T-helper 2 cell (primary cell): Measurements from ENCODE around the gene PIAS1.

Experiments
- DNase-seq, 5 experiments: peaks; one replicate each; pipeline versions ENCODE4 v3.0.0 to v3.0.0-alpha.2; 2012 to 2022

Gene PIAS1

GRCh38 chr15:68063606-68064005 is 9.5 kb downstream of the PIAS1 start:
- no peak for DNase-seq

GRCh38 chr15:68073576-68074288 is 19.6 kb downstream of the PIAS1 start:
- no peak for DNase-seq

- no peak for DNase-seq
Observed at GRCh38 chr15:68075764-68076385, 21.8 kb downstream of the PIAS1 start.

- DNase-seq = no peak
Observed at GRCh38 chr15:68078365-68078764, 24.2 kb downstream of the PIAS1 start.

- DNase-seq = no peak
Observed at GRCh38 chr15:68080334-68080733, 26.2 kb downstream of the PIAS1 start.

GRCh38 chr15:68080783-68081182 is 26.7 kb downstream of the PIAS1 start:
- DNase-seq = no peak

GRCh38 chr15:68081869-68082505 is 27.9 kb downstream of the PIAS1 start:
- DNase-seq = no peak

GRCh38 chr15:68082735-68083134 is 28.6 kb downstream of the PIAS1 start:
- DNase-seq = no peak

- DNase-seq = no peak
Observed at GRCh38 chr15:68083463-68083862, 29.3 kb downstream of the PIAS1 start.

GRCh38 chr15:68085052-68085451 is 30.9 kb downstream of the PIAS1 start:
- no peak for DNase-seq

- DNase-seq = no peak
Observed at GRCh38 chr15:68091743-68092142, 37.6 kb downstream of the PIAS1 start.

GRCh38 chr15:68096099-68096498 is 42.0 kb downstream of the PIAS1 start:
- DNase-seq = no peak

- peak in 1 of 5 experiments; percentile 10 for DNase-seq
Observed at GRCh38 chr15:68097029-68097428, 42.9 kb downstream of the PIAS1 start.

- DNase-seq = no peak
Observed at GRCh38 chr15:68098465-68098864, 44.4 kb downstream of the PIAS1 start.

- DNase-seq = peak in 1 of 5 experiments; percentile 16
Observed at GRCh38 chr15:68100194-68100593, 46.1 kb downstream of the PIAS1 start.

- DNase-seq = no peak
Observed at GRCh38 chr15:68103603-68104002, 49.5 kb downstream of the PIAS1 start.

- no peak for DNase-seq
Observed at GRCh38 chr15:68106656-68107055, 52.5 kb downstream of the PIAS1 start.

GRCh38 chr15:68107142-68107541 is 53.0 kb downstream of the PIAS1 start:
- no peak for DNase-seq

- no peak for DNase-seq
Observed at GRCh38 chr15:68112706-68113105, 58.6 kb downstream of the PIAS1 start.

- no peak for DNase-seq
Observed at GRCh38 chr15:68113273-68113672, 59.2 kb downstream of the PIAS1 start.

GRCh38 chr15:68113751-68114150 is 59.6 kb downstream of the PIAS1 start:
- no peak for DNase-seq

GRCh38 chr15:68114356-68114755 is 60.2 kb downstream of the PIAS1 start:
- DNase-seq = peak in 1 of 5 experiments; percentile 43

- no peak for DNase-seq
Observed at GRCh38 chr15:68114840-68115239, 60.7 kb downstream of the PIAS1 start.

GRCh38 chr15:68124700-68125099 is 70.6 kb downstream of the PIAS1 start:
- DNase-seq = no peak
